HL-60 (cell line): ENCODE results near the gene ARMC9.

ENCODE experiments used
- DNase-seq, 2 experiments: peaks; one replicate each; pipeline ENCODE4 v3.0.0-alpha.2; 2010 to 2020; ENCODE audit warnings: low read depth in 1 of 2, low spot score in 1 of 2
- H3K27ac ChIP-seq: fragments of 250-450 bp; sonication (Bioruptor Pico); replicated peaks from 2 replicates; pipeline ENCODE4 v1.5.1; 2020; ENCODE audit warnings: mild to moderate bottlenecking, moderate library complexity
- H3K27me3 ChIP-seq: fragments of 250-450 bp; sonication (Bioruptor Pico); 2 replicates; pipeline ENCODE4 v1.5.1; 2021; ENCODE audit warnings: mild to moderate bottlenecking, moderate library complexity; ENCODE audit not compliant: insufficient read depth, poor library complexity, severe bottlenecking
- H3K4me3 ChIP-seq: replicated peaks from 2 replicates; pipeline ENCODE4 v1.5.1; 2011; ENCODE audit warnings: mild to moderate bottlenecking, control low read depth, low read length; ENCODE audit not compliant: insufficient read depth
- CTCF ChIP-seq: IDR thresholded peaks from one replicate; pipeline ENCODE4 v1.5.1; 2011; ENCODE audit warnings: low read length, control low read depth, inconsistent platforms; ENCODE audit not compliant: insufficient read depth
- GABPA ChIP-seq: IDR thresholded peaks from 2 replicates; pipeline ENCODE4 v1.6.1; 2012; ENCODE audit warnings: low read depth
- POLR2AphosphoS5 ChIP-seq: IDR thresholded peaks from 2 replicates; pipeline ENCODE4 v1.6.1; 2012; ENCODE audit warnings: low read depth
- REST ChIP-seq: IDR thresholded peaks from 2 replicates; pipeline ENCODE4 v1.6.1; 2012; ENCODE audit warnings: low read depth; ENCODE audit not compliant: insufficient replicate concordance
- SPI1 ChIP-seq: IDR thresholded peaks from 2 replicates; pipeline ENCODE4 v1.6.1; 2012; ENCODE audit warnings: low read depth, mild to moderate bottlenecking, borderline replicate concordance

Gene ARMC9

GRCh38 chr2:231318436-231318835, 120.0 kb downstream of the ARMC9 start:
- Histone ChIP-seq H3K27me3 (no peaks in the 10 kb centered on the region), H3K27ac (no peak overlapping the region), H3K4me3 (no peak overlapping the region)
- DNase-seq, result no peak
- TF ChIP-seq POLR2AphosphoS5 (no peak), GABPA (no peak), SPI1 (no peak), REST (no peak), CTCF (no peak)

GRCh38 chr2:231318954-231319353, 120.5 kb downstream of the ARMC9 start:
- Histone ChIP-seq H3K27me3 (no peaks in the 10 kb centered on the region), H3K27ac (no peak overlapping the region), H3K4me3 (no peak overlapping the region)
- DNase-seq, result no peak
- TF ChIP-seq REST (no peak), SPI1 (no peak), GABPA (no peak), POLR2AphosphoS5 (no peak), CTCF (no peak)

GRCh38 chr2:231319867-231320266, 121.4 kb downstream of the ARMC9 start:
- no peak overlapping the region; the same call in 1 of the 2 replicates for H3K27ac ChIP-seq
- TF ChIP-seq CTCF (no peak), REST (no peak), POLR2AphosphoS5 (no peak), SPI1 (no peak), GABPA (no peak)
- DNase-seq, result no peak
- no peaks in the 10 kb centered on the region for H3K27me3 ChIP-seq
- no peak overlapping the region for H3K4me3 ChIP-seq
